Coronary artery (tissue), 2 donors: Measurements from ENCODE around the gene CD2.

Source experiments
- DNase-seq: peaks from one replicate; pipeline ENCODE4 v3.0.0-alpha.2; 2017; ENCODE audit warnings: low spot score
- H3K27ac ChIP-seq, 2 donors: fragments of 200-600 bp; sonication (generic); one replicate each; pipeline ENCODE4 v1.5.1; 2016 to 2019
- H3K4me3 ChIP-seq: fragments of 200-600 bp; sonication (generic); 2 replicates; pipeline ENCODE4 v1.5.1; 2016; ENCODE audit warnings: mild to moderate bottlenecking, moderate library complexity
- CTCF ChIP-seq: fragments of 200-600 bp; sonication (generic); IDR thresholded peaks from one replicate; pipeline ENCODE4 v1.5.1; 2019; ENCODE audit warnings: antibody characterized with exemption

The CD2 gene

DNA sequence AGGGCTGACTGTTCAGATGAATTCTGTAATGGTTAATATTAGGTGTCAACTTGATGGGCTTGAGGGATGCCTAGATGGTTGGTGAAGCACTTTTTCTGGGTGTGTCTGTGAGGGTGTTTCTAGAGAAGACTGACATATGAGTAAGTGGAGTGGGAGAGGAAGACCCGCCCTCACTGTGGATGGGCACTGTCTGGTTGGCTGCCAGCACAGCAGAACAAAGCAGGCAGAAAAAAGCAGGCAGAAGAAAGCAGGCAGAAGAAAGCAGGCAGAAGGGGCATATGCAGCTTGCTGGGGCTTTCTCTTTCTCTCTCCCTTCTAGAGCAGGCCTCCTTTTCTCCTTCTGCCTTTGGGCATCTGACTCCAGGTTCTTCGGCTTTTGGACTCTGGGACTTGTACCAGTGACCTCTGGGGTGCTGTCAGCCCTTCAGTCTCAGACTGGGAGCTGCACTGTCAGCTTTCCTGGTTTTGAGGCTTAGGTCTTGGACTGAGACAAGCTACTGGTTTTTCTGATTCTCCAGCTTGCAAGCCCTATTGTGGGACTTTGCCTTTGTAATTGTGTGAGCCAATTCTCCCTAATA lies 42.9 kb upstream of the CD2 start:
- DNase-seq: no peak
- TF ChIP-seq CTCF: no peak
- H3K4me3 ChIP-seq: no peak overlapping the region
- no peak overlapping the region for H3K27ac ChIP-seq

- DNase-seq: no peak
- TF ChIP-seq CTCF: no peak
- Histone ChIP-seq H3K27ac (no peak overlapping the region), H3K4me3 (no peak overlapping the region)
These were observed 41.7 kb upstream of the CD2 start for GRCh38 chr1:116712510-116712909.

GRCh38 chr1:116713474-116713873 lies 40.8 kb upstream of the CD2 start:
- H3K4me3 ChIP-seq: no peak overlapping the region
- no peak for DNase-seq
- H3K27ac ChIP-seq: no peak overlapping the region
- TF ChIP-seq CTCF: no peak

GRCh38 chr1:116716391-116716790 lies 37.8 kb upstream of the CD2 start:
- DNase-seq: no peak
- Histone ChIP-seq H3K4me3 (no peak overlapping the region), H3K27ac (no peak overlapping the region)
- TF ChIP-seq CTCF: no peak

DNA sequence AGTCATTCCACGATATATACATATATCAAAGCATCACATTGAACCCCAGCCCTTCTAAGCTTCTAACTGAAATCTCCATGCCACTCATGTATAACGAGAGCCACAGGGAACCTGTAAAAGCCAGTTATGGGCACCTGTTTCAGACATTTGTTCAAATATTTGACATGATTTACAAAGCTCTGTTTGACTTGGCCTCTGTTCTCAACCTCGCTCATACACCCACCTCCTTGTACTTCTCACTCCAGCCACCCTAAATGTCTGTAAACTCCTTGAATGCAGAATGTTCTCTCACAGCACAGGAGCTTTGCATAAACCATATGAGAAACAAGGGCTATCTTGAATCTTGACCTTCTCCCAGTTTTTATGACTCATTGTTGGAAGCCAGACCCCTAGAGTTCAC lies 36.9 kb upstream of the CD2 start:
- DNase-seq: no peak
- Histone ChIP-seq H3K4me3 (no peak overlapping the region), H3K27ac (no peak overlapping the region)
- TF ChIP-seq CTCF: no peak

GRCh38 chr1:116720364-116721038 lies 33.7 kb upstream of the CD2 start:
- DNase-seq: no peak
- no peak overlapping the region for H3K27ac ChIP-seq
- H3K4me3 ChIP-seq: no peak overlapping the region
- TF ChIP-seq CTCF: no peak

DNA sequence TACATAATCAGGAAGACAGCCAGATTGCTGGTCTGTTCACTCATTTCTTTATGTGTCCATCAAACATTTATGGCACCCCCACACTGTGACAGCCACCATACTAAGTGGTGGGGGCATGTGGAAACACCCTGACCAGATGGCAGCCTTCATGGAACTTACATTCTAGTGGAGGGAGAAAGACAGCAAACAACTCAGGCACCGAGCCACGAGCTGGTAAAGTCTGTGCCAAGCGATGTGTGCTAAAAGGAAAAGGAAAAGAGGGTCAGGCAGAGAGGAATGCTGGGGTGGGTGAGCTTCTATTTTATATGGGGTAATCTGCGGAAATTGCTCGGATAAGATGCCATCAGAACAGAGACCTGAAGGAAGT lies 33.2 kb upstream of the CD2 start:
- Histone ChIP-seq H3K4me3 (no peak overlapping the region), H3K27ac (no peak overlapping the region)
- no peak for DNase-seq
- no peak for TF ChIP-seq CTCF
